Renal cortical epithelial cell (primary cell): ENCODE data around the gene SBK3. TPM values are rescaled to one million over a fixed set of nuclear protein-coding genes. Genes with fewer than 3 reads are reported as not detected.
"Not testable (repeated sequence)": the region's sequence is repeated elsewhere in the genome, so short reads cannot be mapped to it uniquely, and the experiment has no call there.

Experiments
- DNase-seq: peaks from one replicate; pipeline ENCODE4 v3.0.0-alpha.2; 2011; ENCODE audit warnings: low read depth
- total RNA-seq: library from RNA; depleted of rRNA; stranded (reverse); fragments of >200 nt; gene quantifications from 2 replicates; pipeline ENCODE4 v1.2.3, GENCODE V29; 2014

Gene SBK3
- total RNA-seq, 1 donor from 2014 or later = not detected

DNA sequence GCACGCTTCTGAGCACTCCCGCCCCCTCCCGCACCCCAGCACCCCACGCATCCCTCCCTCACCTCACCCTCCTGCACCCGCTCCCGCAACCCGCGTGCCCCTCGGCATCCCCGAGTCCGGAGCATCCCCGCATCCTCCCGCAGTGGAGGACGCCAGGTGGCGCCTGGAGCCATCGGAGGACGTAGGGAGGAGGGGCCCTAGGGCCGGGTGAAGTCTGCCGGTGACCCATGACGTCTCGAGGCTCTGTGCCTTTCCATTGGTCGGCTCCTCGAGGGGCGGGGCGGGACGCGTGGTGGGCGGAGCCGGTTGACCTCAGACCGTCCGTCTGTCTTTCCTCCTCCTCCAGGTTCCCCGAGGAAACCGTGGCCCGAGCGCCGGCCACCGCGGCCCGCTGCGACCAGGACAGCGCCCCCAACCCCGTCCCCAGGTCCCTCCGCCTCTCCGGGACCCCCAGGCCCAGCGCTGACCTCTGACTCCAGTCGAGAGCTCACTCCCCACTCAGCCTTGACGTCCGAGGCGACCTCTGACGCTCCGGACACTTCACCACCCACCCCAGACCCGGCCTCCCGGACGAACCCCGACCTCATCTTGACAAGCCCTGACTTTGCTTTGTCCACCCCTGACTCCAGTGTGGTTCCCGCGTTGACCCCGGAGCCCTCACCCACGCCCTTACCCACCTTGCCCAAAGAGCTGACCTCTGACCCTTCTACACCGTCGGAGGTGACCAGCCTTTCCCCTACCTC, 28.3 kb downstream of the SBK3 start:
- DNase-seq = peak; percentile 68

DNA sequence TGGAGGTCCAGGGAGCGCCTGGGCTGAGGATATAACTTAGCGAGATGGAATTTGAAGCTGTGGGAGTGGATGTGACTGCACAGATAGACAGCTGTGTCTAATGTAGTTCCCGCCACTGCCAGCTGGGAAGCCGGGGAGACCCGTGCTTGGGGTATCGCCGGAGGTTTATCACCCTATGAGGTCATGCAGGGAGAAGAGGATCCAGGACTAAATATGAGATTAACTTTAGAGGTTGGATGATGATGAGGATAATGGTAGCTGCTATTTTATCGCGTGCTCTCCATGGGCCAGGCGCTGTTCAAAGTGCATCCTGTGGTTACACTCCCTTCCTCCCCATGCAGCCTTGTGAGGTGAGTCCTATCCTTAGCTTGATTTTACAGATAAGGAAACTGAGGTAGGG, 37.2 kb downstream of the SBK3 start:
- no peak for DNase-seq

DNA sequence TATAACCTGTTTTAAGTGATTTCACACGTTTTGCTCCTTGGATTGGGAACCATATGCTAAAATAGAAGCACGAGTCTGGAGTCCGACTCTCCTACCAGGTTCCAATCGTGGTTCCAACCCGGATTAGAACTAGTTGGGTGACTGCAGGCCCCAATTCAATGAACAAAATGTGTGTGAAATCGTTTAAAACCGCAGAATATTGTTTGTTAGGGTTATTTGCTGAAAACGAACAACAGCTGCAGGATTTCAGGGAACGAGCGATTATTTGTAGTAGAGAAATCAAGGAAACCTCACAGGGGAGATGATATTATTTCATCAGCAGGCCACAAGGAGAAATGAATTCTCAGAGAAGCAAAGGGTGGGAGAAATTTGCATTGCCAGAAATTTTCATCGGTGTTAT, 40.4 kb downstream of the SBK3 start:
- no peak for DNase-seq

DNA sequence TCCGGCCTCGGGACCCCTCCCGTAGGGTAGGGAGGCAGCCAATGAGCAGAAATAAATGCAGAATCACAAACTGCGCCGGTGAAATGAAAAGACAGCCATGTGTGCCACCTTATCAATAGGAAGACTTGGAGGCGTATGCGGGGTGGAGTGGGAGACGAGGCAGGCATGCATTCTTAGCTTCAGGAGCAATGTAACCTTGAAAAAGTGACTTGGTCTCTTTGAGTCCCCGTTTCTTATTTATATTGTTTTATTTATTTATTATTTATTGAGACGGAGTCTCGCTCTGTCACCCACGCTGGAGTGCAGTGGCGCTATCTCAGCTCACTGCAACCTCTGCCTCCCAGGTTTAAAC, 41.1 kb downstream of the SBK3 start:
- no peak for DNase-seq

DNA sequence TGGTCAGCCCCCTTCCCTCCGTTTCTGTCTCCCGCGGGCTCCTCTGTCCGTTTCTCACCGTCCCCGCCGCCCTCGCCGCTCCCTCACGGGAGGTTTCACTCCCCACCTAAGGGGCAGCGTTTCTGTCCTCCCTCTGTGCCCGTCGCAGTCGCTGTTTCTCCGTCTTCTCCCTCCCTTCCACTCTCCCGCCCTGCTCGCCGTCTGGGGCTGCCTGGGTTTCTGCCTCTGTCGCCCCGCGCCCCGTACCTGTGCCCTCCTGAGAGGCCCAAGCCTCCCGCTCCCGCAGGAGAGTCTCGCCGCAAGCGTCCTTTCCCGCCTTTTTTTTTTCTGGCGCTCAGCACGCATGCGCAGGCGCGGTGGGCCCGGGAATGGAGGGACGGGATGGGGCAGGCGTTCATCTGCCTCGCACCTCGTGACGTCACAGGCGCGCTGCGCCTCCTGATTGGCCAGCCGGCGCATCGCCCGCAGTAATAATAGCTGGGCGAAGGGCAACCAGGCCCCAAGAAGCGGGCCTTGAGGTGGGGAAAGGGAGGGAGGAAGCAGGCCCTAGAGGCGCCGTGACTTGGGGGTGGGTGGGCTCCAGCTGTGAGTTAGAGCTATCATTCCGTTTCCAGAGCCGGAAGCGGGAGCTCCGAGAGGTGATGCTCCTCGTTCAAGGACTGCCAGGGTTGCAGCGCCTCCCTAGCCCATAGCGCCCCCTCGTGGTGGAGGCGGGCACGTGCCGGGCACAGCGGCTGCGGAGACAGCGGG, 41.7 kb downstream of the SBK3 start:
- DNase-seq = peak; percentile 71

DNA sequence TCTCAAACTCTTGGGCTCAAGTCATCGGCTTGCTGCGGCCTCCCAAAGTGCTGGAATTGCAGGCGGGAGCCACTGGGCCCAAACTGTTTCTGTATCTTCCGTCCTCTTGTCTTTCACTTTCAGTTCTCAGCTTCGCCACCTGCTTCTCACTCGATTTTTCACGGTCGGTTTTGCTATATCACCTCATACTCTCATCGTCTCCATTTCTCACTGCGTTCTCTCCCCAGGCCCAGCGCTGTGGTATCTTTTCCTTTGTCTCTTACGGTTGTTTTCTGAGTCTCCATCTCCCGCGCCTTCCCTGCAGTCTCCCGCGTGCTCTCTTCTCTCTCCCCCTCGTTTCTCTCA, 42.2 kb downstream of the SBK3 start:
- no peak for DNase-seq

DNA sequence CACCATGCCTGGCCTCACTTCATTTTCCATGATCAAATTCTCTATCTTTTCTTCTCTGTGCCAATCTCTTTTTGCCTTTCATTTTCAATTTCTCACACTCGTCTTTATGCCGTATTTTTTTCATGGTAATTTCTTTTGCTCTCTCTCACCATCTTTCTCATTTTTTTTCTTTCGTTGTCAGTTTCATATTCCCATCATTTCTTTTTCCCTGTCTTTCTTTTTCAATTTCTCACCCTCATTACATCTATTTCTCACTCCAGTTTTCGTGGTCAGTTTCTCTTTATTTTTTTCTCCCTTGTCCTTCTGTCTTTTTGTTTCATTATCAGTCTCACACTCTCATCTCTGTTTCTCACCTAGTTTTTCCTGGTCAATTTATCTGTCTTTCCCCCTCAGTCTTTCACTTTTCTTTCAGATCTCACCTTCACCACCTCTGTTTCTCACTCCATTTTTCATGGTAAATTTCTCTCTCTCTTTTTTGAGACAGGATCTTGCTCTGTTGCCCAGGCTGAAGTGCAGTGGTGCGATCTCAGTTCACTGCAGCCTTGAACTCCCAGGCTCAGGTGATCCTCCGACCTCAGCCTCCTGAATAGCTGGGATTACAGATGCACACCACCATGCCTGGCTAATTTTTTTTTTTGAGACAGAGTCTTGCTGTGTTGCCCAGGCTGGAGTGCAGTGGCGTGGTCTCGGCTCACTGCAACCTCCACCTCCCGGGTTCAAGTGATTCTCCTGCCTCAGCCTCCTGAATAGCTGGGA, 43.0 kb downstream of the SBK3 start:
- no peak for DNase-seq

DNA sequence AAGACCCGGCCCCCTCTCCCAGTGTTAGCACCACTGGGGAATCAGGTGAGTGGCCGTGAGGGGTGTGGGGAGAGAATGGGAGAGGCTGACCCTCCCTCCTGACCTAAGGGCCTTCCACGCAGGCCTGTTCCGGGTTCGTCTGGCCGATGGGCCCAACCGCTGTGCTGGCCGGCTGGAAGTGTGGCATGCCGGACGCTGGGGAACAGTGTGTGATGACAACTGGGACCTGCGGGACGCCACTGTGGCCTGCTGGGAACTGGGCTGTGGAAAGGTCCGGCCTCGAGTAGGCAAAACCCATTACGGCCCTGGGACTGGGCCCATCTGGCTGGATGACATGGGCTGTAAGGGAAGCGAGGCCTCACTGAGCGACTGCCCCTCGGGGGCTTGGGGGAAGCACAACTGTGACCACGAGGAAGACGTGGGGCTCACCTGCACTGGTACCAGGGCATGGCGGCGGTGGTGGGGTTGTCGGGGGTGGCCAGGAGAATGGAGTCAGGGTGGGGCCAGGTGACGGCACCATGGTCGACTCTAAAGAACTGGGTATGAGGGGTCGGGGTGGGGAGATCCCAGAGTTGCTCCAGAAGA, 44.9 kb downstream of the SBK3 start:
- DNase-seq = no peak

DNA sequence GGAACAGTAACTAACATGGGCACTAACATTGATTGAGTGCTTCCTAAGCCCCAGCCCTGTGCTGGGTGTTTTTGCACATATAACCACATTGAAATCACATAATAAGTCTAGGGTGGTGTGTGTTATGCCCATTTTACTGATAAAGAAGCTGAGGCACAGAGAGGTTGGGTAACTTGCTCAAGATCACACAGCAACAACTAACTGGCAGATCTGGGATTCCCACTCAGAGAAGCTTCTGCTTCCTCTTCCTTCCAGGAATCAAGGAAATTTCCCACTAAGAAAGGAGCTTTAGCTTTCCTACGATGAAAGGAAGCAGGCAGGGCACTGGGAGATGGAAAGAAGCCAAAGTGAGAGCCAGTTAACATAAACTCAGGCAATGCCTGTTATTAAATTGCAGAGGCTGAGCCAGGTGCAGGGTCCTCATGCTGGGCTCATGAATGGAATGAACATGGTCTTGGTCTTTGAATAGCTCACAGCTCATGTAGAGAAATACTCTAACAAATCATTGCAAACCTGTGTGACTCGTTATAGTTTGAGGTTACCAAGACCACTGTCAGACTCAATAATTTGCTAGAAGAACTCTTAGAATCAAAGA, 47.0 kb downstream of the SBK3 start:
- no peak for DNase-seq

DNA sequence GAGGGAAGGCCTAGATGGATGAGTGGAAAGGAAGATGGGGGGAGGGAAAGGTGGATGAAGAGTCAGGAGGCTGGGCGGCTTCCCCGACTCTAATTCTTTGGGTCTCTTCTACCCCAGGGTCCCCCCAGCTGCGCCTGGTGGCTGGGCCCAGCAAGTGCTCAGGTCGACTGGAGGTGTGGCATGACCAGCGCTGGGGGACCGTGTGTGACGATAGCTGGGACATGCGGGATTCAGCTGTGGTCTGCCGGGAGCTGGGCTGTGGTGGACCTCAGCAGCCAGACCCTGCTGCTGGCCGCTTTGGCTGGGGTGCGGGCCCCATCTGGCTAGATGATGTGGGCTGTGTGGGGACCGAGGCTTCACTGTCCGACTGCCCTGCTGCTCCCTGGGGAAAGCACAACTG, 47.6 kb downstream of the SBK3 start:
- DNase-seq = no peak

DNA sequence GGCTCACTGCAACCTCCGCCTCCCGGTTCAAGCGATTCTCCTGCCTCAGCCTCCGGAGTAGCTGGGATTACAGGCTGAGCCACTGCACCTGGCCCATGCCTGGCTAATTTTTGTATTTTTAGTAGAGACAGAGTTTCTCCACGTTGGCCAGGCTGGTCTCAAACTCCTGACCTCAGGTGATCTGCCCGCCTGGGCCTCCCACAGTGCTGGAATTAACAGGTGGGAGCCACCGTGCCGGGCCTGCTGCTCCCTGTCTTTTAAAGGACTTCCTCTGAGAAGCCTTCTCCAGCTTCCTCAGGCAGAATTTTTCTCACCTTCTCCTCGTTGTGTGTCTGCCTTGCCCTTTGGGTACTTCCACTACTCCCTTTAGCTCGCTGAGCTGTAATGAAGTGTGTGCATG, 48.5 kb downstream of the SBK3 start:
- DNase-seq = not testable (repeated sequence)

DNA sequence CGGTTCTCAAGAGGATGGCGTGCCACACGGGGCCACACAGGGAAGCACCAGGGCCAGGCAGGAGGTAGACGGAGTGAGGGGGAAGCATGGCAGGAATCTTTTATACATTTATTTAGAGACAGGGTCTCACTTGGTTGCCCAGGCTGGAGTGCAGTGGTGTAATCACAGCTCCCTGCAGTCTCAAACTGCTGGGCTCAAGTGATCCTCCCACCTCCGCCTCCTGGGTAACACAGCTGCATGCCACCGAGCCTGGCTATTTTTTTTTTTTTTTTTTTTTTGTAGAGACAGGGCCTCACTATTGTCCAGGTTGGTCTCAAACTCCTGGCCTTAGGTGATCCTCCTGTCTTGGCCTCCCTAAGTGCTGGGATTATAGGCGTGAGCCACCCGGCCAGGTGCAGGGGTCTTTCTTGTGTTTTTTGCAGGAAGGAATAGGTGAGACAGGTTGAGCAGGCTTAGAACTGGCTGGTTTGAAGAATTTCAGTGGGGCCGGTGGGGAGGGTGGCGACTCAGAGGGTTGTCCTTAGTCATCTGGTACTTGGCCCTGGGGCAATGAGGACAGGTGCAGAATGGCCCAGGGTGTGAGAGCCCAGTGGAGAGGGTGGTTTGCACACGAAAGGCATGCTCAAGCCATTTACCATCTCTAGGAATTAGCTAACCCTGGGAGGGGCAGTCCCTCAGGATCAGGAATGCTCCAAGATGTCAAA, 49.5 kb downstream of the SBK3 start:
- DNase-seq = no peak

DNA sequence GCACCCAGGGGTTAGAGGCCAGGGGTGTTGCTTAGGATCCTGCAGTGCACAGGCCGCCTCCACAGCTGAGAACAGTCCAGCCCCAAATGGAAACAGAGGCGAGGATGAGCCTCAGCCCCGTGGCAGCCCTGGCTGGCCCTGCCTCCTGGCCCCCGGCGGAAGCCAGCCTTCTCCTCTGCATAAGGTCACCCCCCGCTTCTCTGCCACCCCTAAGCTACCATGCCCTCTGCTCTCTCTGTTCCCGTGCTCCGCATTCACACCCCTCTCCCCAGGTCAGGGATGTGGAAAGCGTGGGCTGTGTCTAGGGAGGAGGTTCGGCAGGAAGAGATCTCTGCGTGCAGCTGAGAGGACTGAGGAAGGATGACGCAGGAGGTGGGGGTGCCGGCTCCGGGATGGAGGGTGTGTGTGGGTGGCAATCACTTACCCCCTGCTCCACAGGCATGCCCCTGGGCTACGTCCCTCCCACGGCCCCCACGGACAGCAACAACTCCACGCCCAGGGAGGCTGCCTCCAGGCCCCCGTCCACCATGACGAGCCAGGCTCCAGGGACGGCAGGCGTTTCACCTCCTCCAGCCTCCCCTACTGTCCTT, 51.1 kb downstream of the SBK3 start:
- no peak for DNase-seq

DNA sequence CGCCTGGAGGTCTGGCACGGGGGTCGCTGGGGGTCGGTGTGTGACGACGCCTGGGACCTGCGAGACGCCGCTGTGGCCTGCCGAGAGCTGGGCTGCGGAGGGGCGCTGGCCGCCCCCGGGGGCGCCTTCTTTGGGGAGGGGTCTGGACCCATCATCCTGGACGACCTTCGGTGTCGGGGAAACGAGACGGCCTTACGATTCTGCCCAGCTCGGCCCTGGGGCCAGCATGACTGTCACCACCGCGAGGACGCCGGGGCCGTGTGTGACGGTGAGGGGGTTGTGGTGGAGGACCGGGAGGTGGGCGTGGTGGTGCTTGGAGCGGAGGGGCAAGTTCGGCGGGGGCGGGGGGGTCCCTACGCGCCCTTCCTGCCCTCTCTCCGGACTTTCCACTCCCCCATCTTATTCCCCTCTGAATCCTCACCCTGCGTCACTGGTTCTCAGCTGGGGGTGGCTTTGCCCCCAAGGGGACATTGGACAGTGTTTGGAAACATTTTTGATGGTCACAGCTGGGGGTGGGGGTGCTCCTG, 51.6 kb downstream of the SBK3 start:
- no peak for DNase-seq

DNA sequence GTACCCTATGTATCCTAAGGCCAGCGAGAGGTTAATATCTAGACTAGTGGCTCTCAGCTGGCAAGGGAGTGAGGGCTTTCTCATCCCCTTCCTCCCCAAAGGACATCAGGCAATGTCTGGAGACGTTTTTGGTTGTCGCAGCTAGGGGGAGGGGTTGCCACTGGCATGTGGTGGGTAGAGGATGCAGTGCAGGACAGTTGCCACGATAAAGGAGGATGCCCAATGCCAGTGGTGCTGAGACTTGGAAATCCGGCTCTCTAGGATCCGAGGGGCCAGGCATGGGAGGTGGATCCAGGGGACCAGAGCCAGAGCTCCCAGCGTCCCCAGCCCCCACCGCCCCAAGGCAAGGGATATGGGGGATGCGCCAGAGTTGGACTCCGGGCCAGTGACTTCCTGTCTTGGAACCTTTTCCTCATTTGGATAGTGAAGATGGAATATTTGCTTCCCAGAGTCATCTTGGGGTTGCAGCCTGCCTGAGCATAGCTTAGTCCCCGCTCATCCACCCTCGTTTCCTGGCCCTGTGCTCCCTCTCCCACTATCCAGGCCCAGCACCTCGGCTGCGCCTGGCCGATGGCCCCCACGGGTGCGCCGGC, 52.2 kb downstream of the SBK3 start:
- no peak for DNase-seq

DNA sequence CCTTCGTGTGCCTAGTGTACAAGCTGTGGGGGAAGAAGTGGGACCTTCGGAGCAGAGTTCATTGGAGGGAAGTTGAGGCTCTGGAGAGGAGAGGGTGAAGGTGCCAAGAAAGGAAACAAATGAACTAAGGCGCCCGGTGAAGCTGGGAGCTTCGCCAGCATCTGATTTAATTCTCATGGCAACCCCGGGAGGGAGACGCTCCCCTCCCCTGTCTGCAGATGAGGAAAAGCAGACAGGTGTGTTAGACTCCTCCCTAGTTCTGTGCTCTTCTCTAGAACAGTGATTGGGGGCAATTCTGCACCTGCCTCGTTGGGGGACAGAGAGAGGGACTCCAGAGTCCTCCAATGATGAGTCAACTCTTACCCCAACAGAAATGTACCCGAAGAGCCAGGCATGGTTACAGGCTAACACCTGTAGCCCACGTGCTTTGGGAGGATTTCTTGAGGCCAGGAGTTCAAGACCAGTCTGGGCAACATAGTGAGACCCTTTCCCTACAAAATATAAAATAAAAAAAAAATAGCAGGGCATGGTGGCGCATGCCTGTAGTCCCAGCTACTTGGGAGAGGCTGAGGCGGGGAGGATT, 52.9 kb downstream of the SBK3 start:
- no peak for DNase-seq

DNA sequence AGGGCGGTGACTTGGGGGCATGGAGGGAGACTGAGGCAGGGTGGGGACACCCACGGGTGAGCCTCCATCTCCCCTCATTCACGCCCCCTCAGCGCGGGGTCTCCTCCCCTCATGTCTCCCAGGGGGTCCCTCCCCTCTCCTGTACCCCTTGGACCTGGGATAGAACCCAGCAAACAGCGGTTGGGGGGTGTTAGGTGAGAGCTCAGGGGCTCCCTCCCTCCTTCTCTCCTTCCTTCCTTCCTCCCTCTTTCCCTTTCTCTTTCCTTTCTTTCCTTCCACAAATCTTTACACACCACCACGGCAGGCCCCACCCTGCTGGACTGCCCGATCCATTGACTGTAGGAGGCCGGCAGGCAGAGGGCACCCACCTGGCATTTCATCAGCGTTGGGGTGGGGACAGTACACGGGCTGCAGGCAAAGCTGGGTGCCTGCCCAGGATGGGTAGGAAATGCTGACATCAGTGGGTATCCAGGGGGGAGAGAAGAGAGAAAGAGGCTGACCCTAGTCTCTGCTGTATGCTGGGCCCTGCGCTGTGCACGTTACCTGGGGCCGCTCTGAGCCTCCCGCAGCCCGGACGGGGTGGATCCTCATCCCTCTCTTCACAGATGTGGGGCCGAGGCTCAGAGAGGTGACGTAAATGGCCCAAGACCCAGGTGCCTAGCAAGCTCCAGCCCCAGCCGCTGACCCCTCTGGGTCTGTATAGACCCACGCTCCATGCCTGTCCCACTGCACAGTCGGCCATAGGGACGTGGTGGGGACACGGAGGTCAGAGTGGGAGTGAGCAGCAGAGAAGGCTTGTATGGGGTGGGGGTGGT, 53.6 kb downstream of the SBK3 start:
- no peak for DNase-seq
